Uterus (tissue), 2 donors: ENCODE results near the gene AADACL4.
A peak's percentile ranks its signal among the peaks of the same experiment; 100 is the strongest.

Experiments used
- POLR2A ChIP-seq, 2 donors: fragments of 450-650 bp; IDR thresholded peaks; one replicate each; pipeline ENCODE4 v1.6.1; 2016; ENCODE audit warnings: antibody characterized with exemption in 2 of 2, mild to moderate bottlenecking in 1 of 2, moderate library complexity in 1 of 2
- TF ChIP-seq, protein P1 (sequence below), 4 experiments: fragments of 200-600 bp in 2 of 4; fragments of 450-650 bp in 2 of 4; sonication (generic) in 2 of 4; IDR thresholded peaks; one replicate each; pipeline ENCODE4 v1.5.1; 2016 to 2019; ENCODE audit warnings: antibody characterized with exemption in 4 of 4, mild to moderate bottlenecking in 2 of 4, moderate library complexity in 1 of 4

DNA sequence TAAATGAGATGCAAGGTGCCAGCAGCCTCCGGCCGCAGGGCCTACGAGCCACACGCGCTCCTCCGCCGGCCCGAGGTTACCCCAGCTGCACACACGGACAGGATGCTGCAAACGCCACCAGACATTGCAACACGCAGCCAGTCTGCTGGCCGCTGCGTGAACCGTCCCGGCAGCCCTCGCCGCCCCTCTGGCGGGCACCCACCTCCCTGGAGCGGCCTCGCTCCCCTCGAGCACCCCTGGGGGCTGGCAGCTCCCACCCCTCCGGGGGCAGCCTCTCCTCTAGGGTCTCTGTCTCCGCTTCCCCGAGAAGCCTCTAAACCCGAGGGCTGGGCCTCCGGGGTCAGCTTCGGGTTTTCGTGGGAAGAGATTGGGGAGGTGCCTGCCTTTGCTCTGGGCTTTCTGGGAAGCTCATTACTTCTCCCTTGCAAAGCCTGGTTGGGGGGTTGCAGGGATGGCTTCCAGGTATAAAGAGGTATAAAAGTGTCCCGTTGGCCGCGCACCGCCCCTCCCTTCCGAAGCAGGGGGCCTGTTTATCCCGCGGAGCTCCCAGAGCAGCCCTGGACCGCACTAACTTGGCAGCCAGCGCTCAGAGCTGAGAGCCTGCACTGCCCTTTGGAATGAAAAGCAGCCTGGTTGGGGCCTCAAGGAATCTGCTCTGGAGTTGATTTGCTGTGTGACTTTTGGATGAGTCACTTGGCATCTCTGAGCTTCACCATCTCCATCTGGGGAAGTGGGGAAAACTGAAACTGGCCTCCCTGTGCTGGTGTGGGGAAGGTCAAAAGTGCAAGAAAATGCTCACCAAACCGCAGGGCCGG is 47.7 kb upstream of the AADACL4 start:
- TF ChIP-seq, protein P1, sequence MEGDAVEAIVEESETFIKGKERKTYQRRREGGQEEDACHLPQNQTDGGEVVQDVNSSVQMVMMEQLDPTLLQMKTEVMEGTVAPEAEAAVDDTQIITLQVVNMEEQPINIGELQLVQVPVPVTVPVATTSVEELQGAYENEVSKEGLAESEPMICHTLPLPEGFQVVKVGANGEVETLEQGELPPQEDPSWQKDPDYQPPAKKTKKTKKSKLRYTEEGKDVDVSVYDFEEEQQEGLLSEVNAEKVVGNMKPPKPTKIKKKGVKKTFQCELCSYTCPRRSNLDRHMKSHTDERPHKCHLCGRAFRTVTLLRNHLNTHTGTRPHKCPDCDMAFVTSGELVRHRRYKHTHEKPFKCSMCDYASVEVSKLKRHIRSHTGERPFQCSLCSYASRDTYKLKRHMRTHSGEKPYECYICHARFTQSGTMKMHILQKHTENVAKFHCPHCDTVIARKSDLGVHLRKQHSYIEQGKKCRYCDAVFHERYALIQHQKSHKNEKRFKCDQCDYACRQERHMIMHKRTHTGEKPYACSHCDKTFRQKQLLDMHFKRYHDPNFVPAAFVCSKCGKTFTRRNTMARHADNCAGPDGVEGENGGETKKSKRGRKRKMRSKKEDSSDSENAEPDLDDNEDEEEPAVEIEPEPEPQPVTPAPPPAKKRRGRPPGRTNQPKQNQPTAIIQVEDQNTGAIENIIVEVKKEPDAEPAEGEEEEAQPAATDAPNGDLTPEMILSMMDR (IDR thresholded peaks at IDR 0.05) = no peak
- peak in 1 of 2 donors; percentile 40 for TF ChIP-seq POLR2A (IDR thresholded peaks at IDR 0.05)
